Raji (cell line): Measurements from ENCODE around the gene HORMAD2.

Source experiments
- POLR2A ChIP-seq: IDR thresholded peaks from 2 replicates; pipeline ENCODE4 v1.6.1; 2011; ENCODE audit warnings: low read depth, low read length, control low read depth; ENCODE audit not compliant: insufficient read depth

Gene HORMAD2

DNA sequence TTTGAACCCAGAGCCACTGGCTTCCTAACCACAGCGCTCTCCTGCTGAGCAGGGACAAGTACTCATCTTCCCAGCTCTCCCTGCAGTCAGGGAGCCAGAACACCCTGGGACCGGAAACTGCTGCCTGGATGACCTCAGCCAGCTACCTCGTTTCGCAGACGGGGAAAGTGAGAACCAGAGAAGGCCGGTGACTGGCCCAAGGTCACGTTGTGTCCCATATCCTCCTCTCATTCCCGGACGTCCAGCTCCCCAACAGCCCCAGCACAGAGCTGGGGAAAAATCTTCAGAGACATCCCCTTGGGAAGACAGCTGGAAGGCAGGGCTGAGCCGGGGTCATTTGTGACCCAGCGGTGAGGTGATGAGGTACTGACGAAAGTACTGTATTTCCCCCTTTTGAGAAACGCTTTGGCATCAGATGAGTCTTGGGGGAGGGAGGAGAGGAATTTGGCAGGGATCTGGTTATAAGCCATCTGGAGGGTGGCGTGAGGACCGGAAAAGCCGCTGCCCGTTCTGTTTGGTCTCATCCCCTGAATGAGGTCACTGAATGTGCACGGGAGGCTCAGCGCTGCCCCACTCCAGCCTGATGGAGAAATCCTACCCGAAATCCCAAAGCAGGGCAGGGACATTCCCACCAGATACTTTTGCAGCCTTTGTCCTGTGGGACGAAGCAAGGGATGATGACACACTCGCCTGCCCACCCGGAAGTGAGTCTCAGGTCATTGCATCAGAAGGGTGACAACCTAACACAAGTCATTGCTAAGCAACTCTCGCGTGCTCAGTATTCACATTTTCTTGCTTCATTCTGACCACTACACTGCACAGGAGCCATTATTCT lies 125.2 kb downstream of the HORMAD2 start:
- no peak for TF ChIP-seq POLR2A

DNA sequence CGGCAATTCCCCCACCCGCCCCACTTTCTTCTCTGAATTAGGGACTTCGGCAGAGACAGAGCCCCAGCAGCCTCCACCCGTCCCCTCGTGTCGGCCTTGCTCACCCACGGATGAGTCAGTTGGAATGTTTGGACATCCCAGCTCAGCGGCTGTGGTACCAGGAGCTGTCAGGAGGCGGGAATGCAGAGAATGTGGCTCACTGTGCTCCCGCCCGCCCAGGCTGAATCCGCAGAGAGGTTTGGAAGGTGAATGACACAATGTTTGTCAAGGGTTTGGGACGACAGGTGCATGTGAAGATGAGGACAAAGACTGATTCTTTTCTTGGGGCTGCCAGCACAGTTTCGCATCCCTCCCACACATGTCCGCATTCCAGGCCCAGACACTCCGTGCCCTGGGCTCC lies 126.7 kb downstream of the HORMAD2 start:
- TF ChIP-seq POLR2A: no peak

DNA sequence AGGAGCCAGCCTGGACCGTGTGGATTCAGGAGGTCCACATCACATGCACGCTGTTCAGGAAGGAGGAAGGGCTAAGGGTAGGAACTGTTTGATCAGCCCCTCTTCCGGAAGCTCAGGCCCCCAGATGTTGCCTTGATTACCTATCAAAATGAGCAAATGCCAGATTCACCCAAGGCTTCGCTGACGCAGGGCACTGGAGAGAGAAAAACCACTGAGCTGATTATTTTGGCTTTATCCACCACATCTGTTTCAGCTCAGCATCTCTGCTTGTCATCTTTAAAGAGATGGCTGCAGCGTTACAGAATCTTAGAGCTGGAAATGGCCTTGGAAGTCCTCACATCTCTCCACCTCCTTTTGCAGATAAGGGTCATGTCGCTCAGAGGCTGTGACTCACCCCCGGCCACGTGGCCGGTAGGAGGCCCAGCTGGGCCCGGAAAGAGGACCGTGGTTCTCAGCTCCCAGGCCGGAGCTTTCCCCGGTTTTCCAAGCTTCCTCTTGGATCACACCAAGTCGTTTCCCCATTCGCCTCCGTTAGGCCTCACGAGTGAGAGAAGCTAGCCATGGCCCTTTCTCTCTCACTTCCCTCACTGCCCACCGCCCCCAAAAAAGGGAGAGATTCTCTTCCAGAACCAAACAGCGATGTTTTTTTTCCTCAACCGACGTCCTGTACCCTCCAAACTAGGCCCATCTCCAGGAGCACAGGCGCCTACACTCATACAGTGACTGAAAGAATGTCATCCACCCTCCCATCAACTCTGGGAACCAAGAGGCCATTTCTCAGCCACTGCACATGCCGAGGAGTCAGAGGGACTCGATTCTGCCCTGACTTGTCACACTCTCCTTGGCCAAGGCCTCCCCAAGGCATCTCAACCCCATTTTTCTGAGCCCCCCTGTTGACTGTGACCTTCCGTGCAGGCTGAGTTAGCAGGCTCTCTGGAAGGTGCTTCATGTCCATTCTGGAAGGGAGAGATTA lies 128.7 kb downstream of the HORMAD2 start:
- no peak for TF ChIP-seq POLR2A

DNA sequence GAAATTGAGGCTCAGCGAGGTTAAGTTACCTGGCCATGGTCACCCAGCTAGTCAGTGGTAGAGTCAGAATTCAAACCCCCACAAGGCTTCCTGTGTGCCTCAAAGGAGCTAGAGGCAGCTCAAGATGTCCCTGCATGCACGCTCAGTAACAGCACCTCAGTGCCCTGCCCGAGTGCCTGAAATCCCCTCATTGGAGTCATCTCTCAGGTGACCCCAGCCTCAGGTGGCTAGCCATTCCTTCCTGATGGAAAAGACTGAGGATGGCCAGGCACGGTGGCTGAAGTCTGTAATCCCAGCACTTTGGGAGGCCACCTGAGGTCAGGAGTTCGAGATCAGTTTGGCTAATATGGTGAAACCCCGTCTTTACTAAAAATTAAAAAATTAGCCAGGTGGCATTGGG lies 129.4 kb downstream of the HORMAD2 start:
- TF ChIP-seq POLR2A: no peak

DNA sequence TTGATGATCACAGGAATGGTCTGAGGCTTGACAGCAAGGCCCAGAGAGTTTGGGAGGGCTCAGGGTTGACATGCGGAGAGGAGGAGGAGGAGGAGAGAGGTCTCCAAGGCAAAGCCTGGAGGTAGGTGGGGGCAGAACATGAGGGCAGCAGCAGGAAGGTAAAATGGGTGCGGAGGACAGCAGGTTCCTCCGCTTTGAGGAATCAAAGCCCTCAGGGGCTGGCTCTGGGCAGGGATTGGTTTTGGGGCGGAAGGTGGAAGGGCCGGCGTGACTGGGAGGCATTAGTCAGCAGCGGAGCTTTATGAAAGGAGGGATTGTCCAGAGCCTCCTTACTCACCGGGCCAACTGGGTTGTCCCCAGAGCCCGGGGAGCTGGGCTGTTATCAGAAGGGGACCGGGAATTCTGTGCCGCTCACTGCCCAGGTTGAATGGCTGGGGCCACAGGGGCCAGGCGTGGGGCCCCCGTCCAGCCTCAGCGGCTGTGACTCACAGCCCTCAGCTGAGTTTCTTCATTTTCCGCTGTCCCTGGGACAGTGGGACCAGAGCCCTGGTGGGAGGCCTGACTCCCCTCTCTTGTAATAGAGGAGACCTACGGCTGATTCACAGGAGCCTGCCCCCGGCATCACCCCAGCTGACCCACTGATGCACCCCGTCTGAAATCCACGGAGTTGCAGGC lies 130.1 kb downstream of the HORMAD2 start:
- no peak for TF ChIP-seq POLR2A

DNA sequence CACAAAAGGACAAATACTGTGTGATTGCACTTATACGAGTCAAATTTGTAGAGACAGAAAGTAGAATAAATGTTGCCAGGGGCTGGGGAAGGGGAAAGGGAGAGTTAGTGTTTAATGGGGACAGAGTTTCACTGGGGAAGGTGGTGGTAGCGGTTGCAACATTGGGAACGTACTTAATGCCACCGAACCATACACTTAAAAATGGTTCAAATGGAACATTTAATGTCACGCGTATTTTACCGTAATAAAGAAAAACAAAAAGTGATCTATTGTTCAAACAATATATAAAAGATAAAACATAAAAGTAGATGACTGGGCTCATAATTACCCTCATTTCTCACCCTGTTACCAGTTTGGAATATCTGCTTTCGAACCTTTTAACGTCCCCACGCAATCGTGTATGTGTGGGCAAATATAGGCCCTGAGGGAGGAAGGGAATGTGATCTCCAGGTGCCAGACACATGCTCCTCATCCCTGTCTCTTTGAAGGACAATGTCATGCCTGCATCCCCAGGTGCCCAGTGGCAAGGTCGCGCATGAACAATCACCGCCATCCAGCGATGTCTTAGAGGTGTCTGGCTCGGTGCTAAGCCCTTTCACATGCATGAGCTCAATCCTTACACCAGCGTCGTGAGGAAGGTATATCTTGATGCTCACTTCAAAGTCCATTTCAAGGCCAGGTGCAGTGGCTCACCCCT lies 131.0 kb downstream of the HORMAD2 start:
- no peak for TF ChIP-seq POLR2A

DNA sequence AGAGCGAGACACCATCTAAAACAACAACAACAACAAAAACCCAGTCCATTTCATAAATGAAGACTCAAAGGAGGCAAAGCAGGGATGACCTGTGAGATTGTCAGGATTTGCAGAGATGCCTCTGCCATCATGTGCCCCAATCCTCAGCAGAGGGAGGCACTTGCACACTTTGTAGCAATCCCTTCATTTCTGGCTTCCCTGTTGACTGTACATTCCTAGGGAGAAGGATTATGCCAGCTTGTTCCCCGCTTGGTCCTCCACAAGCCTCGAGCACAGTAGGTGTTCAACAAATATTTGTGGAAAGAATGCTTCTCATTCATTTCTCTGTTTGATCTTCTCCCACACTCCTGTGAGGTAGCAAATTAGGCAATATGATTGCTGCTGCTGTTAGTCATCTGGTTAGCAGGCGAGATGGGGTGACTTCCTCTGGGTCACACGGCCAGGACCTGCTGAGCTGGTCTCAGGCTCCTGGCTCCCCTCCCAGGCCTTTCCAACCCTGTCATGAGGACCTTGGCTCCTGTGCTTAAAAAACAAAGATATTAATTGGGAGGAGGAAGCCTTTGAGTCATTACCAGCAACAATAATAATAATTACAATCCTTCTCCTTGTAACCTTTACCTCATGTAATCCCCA lies 132.2 kb downstream of the HORMAD2 start:
- TF ChIP-seq POLR2A: no peak

DNA sequence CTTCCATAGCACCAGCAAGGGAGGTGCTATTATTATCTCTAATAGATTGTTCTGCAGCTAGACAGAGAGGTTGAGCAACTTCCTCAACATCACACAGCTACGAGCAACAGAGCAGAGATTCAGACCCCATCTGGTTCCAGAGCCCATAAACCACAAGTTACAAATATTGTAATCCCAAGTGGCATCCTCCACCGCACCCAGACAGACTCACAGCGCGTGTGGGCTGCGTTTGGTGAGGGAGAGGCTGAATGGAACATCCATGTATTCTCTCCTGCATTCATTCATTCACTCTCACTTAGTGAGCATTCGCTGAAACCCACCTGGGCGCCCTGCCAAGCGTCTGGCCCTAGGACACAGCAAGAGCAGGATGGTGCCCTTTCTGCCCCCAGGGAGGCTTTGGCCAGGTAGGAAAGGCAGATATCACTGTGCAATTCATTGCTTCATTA lies 132.8 kb downstream of the HORMAD2 start:
- no peak for TF ChIP-seq POLR2A

DNA sequence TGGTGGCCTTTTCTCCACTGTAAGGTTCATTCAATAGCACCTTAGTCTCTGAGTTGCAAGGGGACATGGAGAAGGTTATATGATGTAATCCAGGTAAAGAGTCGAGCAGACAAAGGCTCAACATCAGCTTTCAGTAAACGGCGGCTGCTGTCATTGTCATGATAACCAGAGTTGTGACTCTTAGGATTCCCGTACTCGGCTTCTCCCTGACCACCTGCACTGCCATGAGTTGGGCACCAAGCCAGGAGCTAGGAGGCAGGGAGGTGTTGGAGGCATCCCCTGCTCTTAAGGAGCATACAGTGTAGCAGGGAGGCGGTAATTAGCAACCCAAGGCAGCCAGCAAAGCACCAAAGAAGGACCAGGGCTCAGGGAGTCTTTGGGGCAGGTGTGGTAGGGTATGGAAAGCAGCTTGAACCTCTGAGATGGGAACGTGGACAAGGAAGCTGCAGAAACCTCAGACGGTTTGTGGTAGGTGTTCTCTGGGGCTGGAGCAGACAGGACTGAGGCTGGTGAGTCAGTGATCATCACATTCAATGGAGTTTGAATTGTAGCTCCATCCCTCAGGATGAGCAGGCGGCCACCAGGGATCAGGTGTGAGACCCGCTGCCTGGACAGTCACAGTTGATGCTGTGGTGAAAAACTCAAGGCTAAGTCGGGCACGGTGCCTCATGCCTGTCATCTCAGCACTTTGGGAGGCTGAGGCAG lies 134.6 kb downstream of the HORMAD2 start:
- TF ChIP-seq POLR2A: no peak

DNA sequence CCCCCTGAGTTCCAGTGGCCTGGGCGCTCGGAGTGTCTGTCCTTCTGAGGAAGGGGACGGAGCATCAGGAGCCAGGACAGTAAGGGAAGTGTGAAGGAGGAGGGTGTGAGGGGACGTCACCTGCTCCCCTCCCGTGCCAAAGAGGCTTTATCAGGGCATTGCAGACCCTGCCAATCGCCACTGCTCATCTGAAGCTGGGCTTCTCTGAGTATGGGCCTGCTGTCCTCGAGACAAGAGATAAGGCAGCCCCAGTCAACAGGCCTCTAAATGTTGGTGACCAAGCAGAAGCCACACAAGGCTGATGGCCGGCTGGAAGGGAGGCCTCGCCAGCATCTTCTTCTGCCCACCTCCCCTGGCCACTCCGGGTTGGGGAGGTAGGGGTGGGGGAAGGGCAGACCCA lies 136.4 kb downstream of the HORMAD2 start:
- no peak for TF ChIP-seq POLR2A

DNA sequence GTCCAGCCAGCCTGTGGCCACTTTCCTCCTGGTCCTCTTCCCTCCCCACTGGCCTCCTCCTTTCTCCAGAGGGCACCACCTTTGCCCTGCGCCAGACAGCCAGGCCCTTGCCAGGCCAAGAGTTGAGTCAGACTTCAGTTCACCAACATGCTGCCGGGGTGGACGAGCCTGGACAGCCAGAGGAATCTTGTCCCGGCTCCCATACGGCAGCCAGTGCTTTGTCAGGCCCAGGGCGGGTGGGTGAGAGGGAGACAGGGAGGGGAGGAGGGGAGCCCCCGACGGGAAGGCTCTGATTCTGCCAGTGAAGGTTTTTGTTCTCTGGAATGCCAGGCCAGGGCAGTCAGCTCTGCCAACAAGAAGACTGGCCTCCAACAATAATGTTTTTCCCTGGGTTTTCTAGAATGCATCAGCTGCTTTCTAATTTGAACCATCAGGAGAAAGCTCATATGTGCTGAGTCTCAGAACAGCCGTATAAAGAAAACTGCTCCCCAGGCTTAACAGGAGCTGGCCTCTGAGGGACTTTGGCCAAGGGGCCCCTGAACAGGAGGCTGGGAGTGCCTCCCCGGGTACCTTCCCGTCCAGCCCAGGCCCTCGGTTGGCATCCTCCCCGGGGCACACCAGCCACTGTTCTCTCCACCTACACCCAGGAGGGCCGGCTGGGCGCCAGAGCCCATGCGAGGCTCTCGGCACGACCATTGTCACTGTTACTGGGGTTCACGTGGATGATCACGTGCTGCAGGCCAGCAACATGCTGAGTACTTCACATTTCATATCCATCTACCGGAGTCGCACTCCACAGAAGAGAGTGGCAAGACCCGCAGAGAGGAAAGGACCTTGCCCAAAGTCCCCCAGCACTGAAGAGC lies 137.7 kb downstream of the HORMAD2 start:
- no peak for TF ChIP-seq POLR2A

DNA sequence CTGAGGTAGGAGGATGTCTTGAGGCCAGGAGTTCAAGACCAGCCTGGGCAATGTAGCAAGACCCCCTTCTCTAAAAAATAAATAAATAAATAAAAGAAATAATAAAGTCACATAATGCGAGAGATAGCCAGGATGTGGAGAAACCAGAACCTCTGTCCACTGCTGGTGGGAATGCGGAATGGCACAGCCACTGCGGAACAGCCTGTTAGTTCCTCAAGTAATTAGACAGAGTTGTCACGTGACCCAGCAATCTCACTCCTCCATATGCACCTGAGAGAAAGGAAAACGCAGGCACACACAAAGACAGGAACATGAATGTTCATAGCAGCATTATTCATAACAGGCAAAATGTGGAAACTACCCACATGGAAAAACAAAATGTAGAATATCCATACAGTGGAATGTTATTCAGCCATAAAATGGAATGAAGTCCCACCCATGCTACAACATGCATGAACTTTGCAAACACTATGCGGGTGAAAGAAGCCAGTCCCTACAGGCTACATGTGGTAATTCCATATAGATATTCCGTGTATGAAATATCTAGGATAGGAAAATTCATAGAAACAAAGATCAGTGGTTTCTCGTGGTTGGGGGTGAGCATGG lies 138.9 kb downstream of the HORMAD2 start:
- TF ChIP-seq POLR2A: no peak
